GM19324 (cell line): ENCODE results near the gene SCAMP2.

Source experiments
- ATAC-seq: cut with Tn5 transposase; IDR thresholded peaks from one replicate; pipeline ENCODE4 v1.9.1; 2021; ENCODE audit warnings: mild to moderate bottlenecking, moderate library complexity; ENCODE audit not compliant: unreplicated experiment, low FRiP score

SCAMP2 gene

GRCh38 chr15:74864296-74864695 is 8.9 kb downstream of the SCAMP2 start:
- ATAC-seq, result no peak

- no peak for ATAC-seq
These were observed 9.7 kb downstream of the SCAMP2 start for GRCh38 chr15:74863239-74864056.

- no peak for ATAC-seq
These were observed 14.8 kb downstream of the SCAMP2 start for GRCh38 chr15:74858369-74858740.

- no peak for ATAC-seq
These were observed 15.3 kb downstream of the SCAMP2 start for GRCh38 chr15:74857671-74858368.

GRCh38 chr15:74857082-74857655 is 16.0 kb downstream of the SCAMP2 start:
- ATAC-seq, result no peak

GRCh38 chr15:74856537-74856936 is 16.6 kb downstream of the SCAMP2 start:
- no peak for ATAC-seq

- ATAC-seq, result no peak
These were observed 17.3 kb downstream of the SCAMP2 start for GRCh38 chr15:74855857-74856256.

- no peak for ATAC-seq
These were observed 18.6 kb downstream of the SCAMP2 start for GRCh38 chr15:74854453-74855022.

GRCh38 chr15:74851960-74852359 is 21.2 kb downstream of the SCAMP2 start:
- no peak for ATAC-seq

GRCh38 chr15:74850393-74850792 is 22.8 kb downstream of the SCAMP2 start:
- ATAC-seq, result no peak

- no peak for ATAC-seq
These were observed 25.7 kb downstream of the SCAMP2 start for GRCh38 chr15:74847432-74847831.

- no peak for ATAC-seq
These were observed 27.6 kb downstream of the SCAMP2 start for GRCh38 chr15:74845581-74845980.

GRCh38 chr15:74845208-74845568 is 28.0 kb downstream of the SCAMP2 start:
- ATAC-seq, result no peak

GRCh38 chr15:74844319-74845207 is 28.6 kb downstream of the SCAMP2 start:
- no peak for ATAC-seq

GRCh38 chr15:74843891-74844299 is 29.3 kb downstream of the SCAMP2 start:
- no peak for ATAC-seq

GRCh38 chr15:74843445-74843828 is 29.7 kb downstream of the SCAMP2 start:
- no peak for ATAC-seq

GRCh38 chr15:74842581-74843444 is 30.4 kb downstream of the SCAMP2 start, which contains the start of gene ULK3:
TSS of gene ULK3 (minus strand) at chr15:74843156. CDS start at chr15:74843105, 51 bp downstream.
- peak; percentile 86 for ATAC-seq

GRCh38 chr15:74841891-74842373 is 31.2 kb downstream of the SCAMP2 start:
- no peak for ATAC-seq
